ENCODE results near the gene URB2.
"Not testable (repeated sequence)": the region's sequence is repeated elsewhere in the genome, so short reads cannot be mapped to it uniquely, and the experiment has no call there.

URB2 gene

DNA sequence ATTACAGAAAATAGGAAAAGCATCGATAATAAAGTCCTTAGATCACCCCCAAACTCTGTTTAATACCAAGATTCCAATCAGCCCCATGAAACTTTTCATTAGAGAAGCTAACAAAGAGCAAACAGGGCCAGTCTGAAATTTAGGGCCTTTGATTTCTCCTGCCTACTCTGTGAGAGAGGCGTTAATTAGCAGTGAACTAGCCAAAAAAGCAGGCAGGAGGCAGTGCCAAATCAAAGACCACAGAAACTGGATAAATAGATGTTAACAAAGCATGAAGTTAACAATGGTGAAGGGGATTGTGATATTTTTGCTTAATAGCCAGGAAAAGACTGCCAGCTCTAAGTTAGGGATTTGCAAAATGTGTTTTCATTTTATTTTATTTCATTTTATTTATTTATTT lies 11.3 kb upstream of the URB2 start:
- DNase-seq (ENCODE audit: low spot score): no peak

DNA sequence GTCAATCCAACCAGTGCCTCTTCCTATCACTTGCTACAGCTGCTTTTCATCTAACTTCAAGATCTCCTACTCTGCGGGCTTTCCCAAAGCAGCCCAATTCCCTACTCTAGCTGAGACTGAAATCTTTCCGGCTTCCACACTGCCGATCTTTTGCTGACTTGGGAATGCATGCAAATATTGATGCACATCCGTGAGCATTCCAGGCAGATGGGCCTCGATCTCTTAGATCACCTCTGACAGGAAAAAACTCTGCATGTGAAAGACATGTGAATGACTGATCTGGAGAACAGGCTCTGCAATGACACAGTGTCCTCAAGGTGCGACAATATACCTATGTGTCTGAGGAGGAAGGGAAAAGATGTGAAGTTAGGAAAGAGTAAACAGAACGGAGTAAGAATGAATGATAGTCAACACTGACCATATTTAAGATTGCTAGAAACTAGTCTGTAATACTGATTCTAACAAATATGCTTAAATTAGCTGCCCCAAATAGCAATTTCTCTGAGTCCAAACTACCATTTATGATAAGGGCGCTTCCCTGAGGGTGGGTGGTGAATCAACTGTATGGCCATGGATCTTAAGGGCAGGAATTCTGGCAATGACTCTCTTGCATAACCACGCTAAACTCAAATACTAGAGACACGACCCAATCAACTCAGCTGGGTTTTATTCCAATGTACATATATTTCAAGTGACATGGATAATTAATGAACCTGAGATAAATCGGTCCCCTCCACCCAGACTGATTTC lies 8.5 kb upstream of the URB2 start:
- no peak for DNase-seq (ENCODE audit: low spot score)

DNA sequence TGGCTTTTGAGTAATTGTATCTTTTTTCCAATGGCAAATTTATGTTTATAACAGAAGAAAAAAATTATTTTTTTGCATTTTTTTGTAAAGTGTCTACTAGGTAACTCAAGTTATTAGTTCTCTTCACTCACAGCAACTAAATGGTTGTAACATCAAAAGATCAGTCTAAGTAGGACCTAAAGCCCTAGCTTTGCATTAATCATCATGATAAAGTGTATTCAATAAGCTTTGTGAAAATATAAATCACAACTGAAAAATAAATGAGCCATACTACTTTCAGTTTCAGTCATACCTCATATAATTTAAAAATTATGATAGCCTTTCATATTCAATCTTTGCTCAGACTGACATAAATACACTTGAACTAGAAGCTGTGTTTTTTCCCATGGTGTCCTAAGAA lies 7.0 kb upstream of the URB2 start:
- no peak for DNase-seq (ENCODE audit: low spot score)

DNA sequence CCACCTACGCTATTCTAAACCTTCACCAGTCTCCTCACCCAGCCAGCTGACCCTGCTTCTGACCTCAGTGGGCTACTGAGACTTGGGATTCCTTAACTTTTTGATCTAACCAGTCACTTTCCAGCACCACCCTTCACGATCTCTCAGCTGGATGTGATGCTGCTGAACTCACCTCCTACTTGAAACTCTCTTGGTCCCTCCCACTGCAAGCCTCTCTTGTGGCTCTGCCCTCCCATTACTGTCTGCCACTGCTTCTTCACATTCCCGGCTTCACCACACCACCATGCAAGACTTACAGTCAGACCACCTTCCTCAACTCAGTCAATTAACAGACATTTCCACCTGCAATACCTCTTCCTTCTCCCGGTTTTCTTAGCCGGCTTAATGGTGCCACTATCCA lies 6.4 kb upstream of the URB2 start:
- DNase-seq (ENCODE audit: low spot score): no peak

GRCh38 chr1:229620876-229621275 lies 5.2 kb upstream of the URB2 start:
- no peak for DNase-seq (ENCODE audit: low spot score)

GRCh38 chr1:229621663-229622062 lies 4.4 kb upstream of the URB2 start:
- no peak for DNase-seq (ENCODE audit: low spot score)

DNA sequence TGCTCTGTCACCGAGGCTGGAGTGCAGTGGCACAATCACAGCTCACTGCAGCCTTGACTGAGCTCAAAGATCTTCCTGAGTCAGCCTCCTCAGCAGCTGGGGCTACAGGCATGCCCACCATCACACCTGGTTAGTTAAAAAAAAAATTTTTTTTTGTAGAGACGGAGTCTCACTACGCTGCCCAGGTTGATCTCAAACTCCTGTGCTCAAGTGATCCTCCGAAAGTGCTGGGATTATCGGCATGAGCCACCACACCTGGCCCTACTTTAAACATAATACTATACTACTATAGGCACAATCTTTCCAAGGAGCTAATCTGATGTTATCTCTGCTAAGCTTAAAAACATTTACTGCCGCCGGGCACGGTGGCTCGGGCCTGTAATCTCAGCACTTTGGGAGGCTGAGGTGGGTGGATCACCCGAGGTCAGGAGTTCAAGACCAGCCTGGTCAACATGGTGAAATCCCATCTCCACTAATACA lies 3.4 kb upstream of the URB2 start:
- DNase-seq (ENCODE audit: low spot score): not testable (repeated sequence)

GRCh38 chr1:229623225-229623624 lies 2.8 kb upstream of the URB2 start:
- no peak for DNase-seq (ENCODE audit: low spot score)

GRCh38 chr1:229623838-229624237 lies 2.2 kb upstream of the URB2 start:
- DNase-seq (ENCODE audit: low spot score): no peak

DNA sequence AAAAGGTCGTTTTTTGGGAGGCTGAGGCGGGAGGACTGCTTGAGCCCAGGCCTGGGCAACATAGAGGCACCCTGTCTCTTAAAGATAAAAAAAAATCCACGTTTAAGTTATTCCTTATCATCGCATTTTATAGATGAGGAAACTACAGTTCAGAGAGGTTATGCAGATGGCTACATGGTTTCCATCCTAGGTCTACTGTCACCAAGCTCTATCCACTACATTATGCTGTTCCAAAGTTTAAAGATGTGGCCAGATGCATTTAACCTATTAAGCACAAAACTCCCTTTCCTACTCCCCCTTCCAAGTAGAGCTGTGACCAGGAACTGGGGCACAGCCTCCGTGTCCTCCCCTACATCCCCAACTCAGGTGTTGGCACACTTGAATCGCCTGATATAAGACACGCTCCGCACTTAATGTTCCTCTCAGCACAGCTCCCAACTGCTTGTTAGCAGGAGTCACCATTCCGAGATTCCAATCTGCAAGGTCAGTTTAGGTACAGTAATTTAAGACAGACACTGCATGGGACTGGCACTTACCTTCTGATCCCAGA lies 1.5 kb upstream of the URB2 start:
- no peak for DNase-seq (ENCODE audit: low spot score)

- no peak for DNase-seq (ENCODE audit: low spot score)
Observed at GRCh38 chr1:229625071-229625914, 754 bp upstream of the URB2 start.

GRCh38 chr1:229627003-229627402 lies 956 bp downstream of the URB2 start:
- no peak for DNase-seq (ENCODE audit: low spot score)

DNA sequence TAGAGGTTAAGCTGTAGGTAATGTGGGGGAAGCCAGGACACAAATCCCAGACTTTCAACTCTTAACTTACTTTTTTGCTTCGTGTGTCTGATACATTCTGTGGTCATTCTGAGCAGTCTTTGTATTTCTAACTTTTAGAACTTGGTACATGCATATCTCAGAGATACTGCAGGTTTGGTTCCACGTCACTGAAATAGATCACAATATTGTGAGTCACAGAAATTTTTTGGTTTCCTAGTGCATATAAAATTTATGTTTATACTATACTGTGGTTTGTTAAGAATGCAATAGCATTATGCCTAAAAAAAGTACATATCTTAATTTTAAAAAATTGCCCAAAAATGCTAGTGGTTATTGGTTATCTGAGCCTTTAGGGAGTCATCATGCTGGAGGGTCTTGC lies 3.2 kb downstream of the URB2 start:
- no peak for DNase-seq (ENCODE audit: low spot score)

- no peak for DNase-seq (ENCODE audit: low spot score)
Observed at GRCh38 chr1:229631148-229631547, 5.1 kb downstream of the URB2 start.

GRCh38 chr1:229631966-229632365 lies 5.9 kb downstream of the URB2 start:
- DNase-seq (ENCODE audit: low spot score): no peak

GRCh38 chr1:229636042-229636441 lies 10.0 kb downstream of the URB2 start:
- no peak for DNase-seq (ENCODE audit: low spot score)

GRCh38 chr1:229637746-229638145 lies 11.7 kb downstream of the URB2 start:
- DNase-seq (ENCODE audit: low spot score): no peak

- no peak for DNase-seq (ENCODE audit: low spot score)
Observed at GRCh38 chr1:229640455-229640854, 14.4 kb downstream of the URB2 start.

DNA sequence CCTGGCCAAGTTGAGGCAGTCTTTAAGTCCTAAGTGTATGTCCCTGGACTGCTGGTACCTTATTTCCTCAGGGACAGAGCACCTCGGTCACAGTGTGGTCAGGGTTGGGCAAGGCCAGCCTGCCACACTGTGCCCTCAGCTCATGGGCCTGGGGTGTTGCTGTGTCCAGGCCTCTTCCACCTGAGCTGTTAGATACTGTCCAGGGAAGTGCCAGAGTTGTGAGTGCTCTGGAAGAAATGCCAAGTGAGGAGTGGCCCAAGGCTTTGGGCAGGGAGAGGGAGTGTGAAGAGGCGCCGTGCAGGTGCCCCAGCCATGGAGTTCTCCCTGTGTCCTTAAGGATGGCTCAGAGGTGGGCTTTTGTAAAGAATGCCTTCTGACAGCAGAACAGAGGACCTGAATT lies 15.3 kb downstream of the URB2 start:
- DNase-seq (ENCODE audit: low spot score): no peak

DNA sequence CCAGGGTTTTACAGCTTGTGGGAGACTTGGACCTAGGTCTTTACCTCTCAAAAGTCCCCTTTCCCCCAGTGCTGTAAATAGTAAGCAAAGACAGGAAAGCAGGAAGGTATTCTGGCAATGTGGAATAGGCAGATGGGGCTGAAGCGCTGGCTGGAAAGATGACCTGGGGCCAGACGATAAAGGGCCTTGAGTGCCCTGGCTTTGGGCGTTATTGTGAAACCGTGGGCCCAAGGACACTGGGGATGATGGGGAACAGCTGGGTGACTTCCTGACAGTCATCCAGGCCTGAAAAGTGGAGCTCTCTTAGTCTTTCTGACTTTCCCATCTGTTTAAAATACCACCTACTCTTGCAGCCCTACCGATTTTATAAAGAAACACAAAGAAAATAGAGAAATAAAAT lies 16.3 kb downstream of the URB2 start:
- DNase-seq (ENCODE audit: low spot score): no peak

DNA sequence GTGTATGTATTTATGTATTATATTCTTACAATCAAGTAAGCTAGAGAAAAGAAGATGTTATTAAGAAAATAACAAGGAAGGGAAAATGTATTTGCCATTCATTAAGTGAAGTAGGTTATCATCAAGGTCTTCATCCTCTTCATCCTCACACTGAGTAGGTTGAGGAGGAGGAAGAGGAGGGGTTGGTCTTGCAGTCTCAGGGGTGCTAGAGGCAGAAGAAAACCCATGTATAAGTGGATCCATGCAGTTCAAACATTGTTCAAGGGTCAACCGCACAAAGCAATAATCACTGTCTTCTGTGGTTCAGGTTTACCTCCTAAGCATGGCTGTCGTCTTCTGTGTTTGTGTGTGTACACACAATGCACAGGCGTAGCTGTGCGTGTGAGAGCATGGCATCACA lies 16.9 kb downstream of the URB2 start:
- no peak for DNase-seq (ENCODE audit: low spot score)

- no peak for DNase-seq (ENCODE audit: low spot score)
Observed at GRCh38 chr1:229643996-229644745, 18.1 kb downstream of the URB2 start.

All from left forelimb (tissue), 1 donor.